Glutamatergic neuron (in vitro differentiated cells): Measurements from ENCODE around the gene SPIN1. TPM values are rescaled to one million over a fixed set of nuclear protein-coding genes. Genes with fewer than 3 reads are reported as not detected.
A peak's percentile ranks its signal among the peaks of the same experiment; 100 is the strongest.

Experiments
- DNase-seq: peaks from one replicate; pipeline ENCODE4 v3.0.0; 2022
- H3K27ac Mint-ChIP-seq: one replicate; pipeline ENCODE4 v1.8.0; 2020; ENCODE audit warnings: mild to moderate bottlenecking, mixed read lengths, inconsistent platforms; ENCODE audit not compliant: unreplicated experiment
- H3K27me3 Mint-ChIP-seq: one replicate; pipeline ENCODE4 v1.8.0; 2020; ENCODE audit warnings: mild to moderate bottlenecking, moderate library complexity, mixed read lengths, inconsistent platforms; ENCODE audit not compliant: unreplicated experiment
- H3K36me3 Mint-ChIP-seq: one replicate; pipeline ENCODE4 v1.8.0; 2020; ENCODE audit warnings: mild to moderate bottlenecking, mixed read lengths, inconsistent platforms; ENCODE audit not compliant: unreplicated experiment
- H3K4me1 Mint-ChIP-seq: one replicate; pipeline ENCODE4 v1.8.0; 2020; ENCODE audit warnings: mild to moderate bottlenecking, low read depth, mixed read lengths, inconsistent platforms; ENCODE audit not compliant: unreplicated experiment
- H3K4me3 Mint-ChIP-seq: one replicate; pipeline ENCODE4 v1.8.0; 2020; ENCODE audit warnings: mild to moderate bottlenecking, mixed read lengths, inconsistent platforms; ENCODE audit not compliant: unreplicated experiment
- H3K9me3 Mint-ChIP-seq: one replicate; pipeline ENCODE4 v1.8.0; 2020; ENCODE audit warnings: mild to moderate bottlenecking, moderate library complexity, mixed read lengths, inconsistent platforms; ENCODE audit not compliant: unreplicated experiment
- total RNA-seq: library from RNA; stranded (reverse); fragmentation: NEBNext Ultra II Directional; extraction: Animal tissue kit (Norgen Biotek cat#: 25700); gene quantifications from one replicate; pipeline ENCODE4 v1.2.1, GENCODE V29; 2021; ENCODE audit not compliant: unreplicated experiment
- TF ChIP-seq, protein P1 (sequence below): fragments of 200-600 bp; sonication (generic); IDR thresholded peaks from one replicate; pipeline ENCODE4 v1.5.0; 2021; ENCODE audit not compliant: partially characterized antibody, unreplicated experiment

Gene SPIN1
- total RNA-seq, 1 donor from 2014 or later, result 88.2 TPM

DNA sequence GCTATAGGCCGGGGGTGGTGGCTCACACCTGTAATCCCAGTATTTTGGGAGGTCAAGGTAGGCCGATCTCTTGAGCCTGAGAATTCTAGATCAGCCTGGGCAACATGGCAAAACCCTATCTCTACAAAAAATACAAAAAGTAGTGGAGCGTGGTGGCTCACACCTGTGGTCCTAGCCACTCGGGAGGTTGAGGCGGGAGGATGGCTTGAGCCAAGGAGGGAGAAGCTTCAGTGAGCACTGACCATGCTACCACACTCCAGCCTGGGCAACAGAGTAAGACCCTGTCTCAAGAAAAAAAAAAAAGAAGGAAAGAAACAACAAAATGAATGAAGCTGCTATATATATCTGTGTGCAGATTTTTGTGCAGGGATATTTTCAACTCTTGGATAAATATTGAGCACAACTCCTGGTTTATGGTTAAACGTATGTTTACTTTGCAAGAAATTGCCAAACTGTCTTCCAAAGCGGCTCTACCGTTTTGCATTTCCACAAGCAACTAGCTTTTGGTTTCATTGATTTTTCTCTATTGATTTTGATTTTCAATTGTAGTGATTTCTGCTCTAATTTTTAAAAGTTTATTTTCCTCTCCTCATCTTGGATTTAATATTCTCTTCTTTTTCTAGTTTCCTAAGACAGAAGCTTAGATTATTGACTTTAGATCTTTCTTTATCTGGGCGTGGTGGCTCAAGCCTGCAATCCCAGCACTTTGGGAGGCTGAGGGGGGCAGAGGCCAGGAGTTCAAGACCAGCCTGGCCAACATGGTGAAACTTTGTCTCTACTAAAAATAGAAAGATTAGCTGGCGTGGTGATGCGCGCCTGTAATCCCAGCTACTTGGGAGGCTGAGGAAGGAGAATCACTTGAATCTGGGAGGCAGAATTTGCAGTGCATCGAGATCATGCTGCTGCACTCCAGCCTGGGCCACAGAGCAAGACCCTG, 49.2 kb downstream of the SPIN1 start:
- H3K36me3 Mint-ChIP-seq, result peaks cover 8% of the 10 kb centered on the region
- peaks cover 2% of the 10 kb centered on the region for H3K4me1 Mint-ChIP-seq

DNA sequence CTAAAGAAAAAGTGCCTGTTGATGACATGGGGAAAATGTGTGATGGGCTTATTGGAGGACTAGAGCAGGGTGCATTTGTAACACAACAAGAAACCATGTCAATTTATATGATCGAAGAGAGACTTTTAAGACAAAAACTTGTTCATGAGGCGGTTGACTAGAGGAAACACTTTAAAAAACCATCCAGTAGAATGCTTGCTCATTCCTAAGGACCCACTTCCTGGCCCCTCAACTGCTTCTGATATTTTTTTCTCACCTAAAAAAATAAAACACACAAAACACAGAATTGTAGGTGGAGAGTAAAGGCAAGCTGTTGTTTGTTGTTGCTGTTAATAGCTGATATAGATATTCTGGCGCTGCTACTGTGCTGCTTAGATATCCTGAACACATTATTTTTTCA, 50.6 kb downstream of the SPIN1 start:
- TF ChIP-seq, protein P1, sequence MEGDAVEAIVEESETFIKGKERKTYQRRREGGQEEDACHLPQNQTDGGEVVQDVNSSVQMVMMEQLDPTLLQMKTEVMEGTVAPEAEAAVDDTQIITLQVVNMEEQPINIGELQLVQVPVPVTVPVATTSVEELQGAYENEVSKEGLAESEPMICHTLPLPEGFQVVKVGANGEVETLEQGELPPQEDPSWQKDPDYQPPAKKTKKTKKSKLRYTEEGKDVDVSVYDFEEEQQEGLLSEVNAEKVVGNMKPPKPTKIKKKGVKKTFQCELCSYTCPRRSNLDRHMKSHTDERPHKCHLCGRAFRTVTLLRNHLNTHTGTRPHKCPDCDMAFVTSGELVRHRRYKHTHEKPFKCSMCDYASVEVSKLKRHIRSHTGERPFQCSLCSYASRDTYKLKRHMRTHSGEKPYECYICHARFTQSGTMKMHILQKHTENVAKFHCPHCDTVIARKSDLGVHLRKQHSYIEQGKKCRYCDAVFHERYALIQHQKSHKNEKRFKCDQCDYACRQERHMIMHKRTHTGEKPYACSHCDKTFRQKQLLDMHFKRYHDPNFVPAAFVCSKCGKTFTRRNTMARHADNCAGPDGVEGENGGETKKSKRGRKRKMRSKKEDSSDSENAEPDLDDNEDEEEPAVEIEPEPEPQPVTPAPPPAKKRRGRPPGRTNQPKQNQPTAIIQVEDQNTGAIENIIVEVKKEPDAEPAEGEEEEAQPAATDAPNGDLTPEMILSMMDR, result no peak
- Mint-ChIP-seq H3K9me3 (peaks cover 3% of the 10 kb centered on the region), H3K27ac (no peak overlapping the region), H3K36me3 (peaks cover 4% of the 10 kb centered on the region), H3K4me1 (peaks cover 10% of the 10 kb centered on the region), H3K27me3 (no peaks in the 10 kb centered on the region), H3K4me3 (no peak overlapping the region)
- DNase-seq, result no peak

More for the DNA sequence above, 49.2 kb downstream of the SPIN1 start:
- TF ChIP-seq, protein P1, result no peak
- Mint-ChIP-seq H3K4me3 (no peak overlapping the region), H3K27me3 (peaks cover 2% of the 10 kb centered on the region), H3K27ac (no peak overlapping the region), H3K9me3 (peaks cover 3% of the 10 kb centered on the region)
- DNase-seq, result no peak

DNA sequence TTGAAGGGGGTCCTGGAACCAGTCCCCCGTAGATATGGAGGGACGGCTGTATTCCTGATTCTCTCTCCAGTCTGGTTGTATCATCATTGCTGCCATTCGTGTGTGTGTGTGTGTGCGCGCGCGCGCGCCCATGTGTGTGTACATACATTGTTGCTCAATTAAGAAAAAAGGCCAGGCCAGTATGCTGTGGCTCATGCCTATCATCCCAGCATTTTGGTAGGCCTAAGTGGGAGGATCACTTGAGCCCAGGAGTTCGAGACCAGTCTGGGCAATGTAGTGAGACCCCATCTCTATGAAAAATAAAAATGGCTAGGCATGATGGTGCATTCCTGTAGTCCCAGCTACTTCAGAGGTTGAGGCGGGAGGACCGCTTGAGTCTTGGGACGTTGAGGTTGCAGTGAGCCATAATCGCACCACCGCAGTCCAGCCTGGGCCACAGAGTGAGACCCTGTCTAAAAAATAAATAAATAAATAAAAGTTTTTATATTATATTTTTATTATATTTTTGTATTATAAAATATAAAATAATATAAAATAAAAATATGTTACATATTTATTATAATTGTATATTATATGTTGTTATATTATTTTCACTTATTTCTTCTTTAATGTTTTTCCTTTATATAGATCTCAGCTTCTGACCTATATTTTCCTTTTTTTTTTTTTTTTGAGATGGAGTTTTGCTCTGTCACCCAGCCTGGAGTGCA, 53.2 kb downstream of the SPIN1 start:
- H3K4me1 Mint-ChIP-seq, result peaks cover 14% of the 10 kb centered on the region
- H3K27me3 Mint-ChIP-seq, result peaks cover 3% of the 10 kb centered on the region
- no peak overlapping the region for H3K27ac Mint-ChIP-seq
- H3K9me3 Mint-ChIP-seq, result peaks cover 2% of the 10 kb centered on the region
- DNase-seq, result no peak
- H3K4me3 Mint-ChIP-seq, result no peak overlapping the region
- no peaks in the 10 kb centered on the region for H3K36me3 Mint-ChIP-seq
- TF ChIP-seq, protein P1, result no peak

DNA sequence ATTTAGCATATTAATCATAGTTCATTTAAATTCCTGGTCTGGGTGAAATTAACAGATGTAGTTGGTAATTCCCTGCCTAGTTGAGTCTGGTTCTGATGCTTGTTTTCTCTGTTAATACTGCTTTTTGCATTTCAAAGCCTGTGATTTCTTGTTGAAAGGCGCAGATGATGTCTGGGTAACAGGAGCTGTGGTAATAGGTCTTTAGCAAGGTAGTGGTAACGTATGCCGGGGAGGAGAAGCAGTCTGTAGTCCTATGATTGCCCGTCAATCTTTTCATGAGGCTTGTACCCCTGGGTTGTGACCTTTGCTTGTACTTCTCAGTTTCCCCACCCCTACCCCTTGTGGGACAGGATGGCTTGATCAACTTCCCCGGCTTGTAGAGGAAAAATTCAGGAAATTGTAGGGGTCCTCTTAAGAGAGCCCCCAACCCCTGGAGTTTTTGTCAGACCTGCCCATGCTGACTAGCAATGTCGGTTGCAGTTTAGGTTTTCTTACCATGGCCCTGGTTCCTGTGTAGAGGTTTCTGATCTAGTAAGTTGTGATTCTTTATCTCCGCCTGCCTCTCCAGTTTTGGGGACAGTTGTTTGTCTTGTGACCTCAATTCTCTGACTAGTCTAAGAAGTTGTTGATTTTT, 55.4 kb downstream of the SPIN1 start:
- H3K4me1 Mint-ChIP-seq, result peaks cover 23% of the 10 kb centered on the region
- H3K27ac Mint-ChIP-seq, result peak overlapping the region; percentile 64
- DNase-seq, result no peak
- H3K27me3 Mint-ChIP-seq, result peaks cover 3% of the 10 kb centered on the region
- TF ChIP-seq, protein P1, result no peak
- peaks cover 2% of the 10 kb centered on the region for H3K9me3 Mint-ChIP-seq
- H3K36me3 Mint-ChIP-seq, result no peaks in the 10 kb centered on the region
- H3K4me3 Mint-ChIP-seq, result no peak overlapping the region
